ENCODE measurements around the gene RBFOX1. TPM values are rescaled to one million over a fixed set of nuclear protein-coding genes. Genes with fewer than 3 reads are reported as not detected.

Gene RBFOX1
- total RNA-seq, 4 donors from 2014 or later: 0.40 to 0.98 TPM; not detected in 2

DNA sequence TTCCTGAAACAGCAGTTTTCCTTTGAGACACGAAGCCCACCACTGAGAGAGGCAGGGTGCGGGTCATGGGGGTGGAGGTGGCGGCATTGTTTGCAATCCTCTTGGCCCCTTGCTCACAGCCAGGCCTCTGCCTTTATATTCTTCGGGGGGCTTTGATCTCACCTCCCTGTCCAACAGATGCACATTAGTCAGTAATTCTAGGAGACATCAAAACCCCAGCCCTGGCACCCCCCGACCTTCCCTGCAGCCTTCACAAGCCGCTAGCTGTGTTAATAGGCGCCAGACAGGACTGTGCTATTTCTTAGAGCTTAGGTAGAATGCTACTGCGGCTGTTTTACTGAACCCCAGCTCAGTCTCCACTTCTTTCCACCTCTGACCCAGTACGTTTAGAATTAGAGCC, 212.6 kb downstream of the RBFOX1 start:
- H3K4me1 ChIP-seq: no peaks in the 10 kb centered on the region
- H3K4me3 ChIP-seq (replicated peaks in 1 of 3): no peak overlapping the region
- H3K27ac ChIP-seq: no peak overlapping the region
- no peak for DNase-seq
- WGBS, 2 donors: 57 to 60% methylated on average over 7 to 9 of the region's 9 CpGs
- H3K36me3 ChIP-seq: no peaks in the 10 kb centered on the region
- no peak for TF ChIP-seq POLR2A (IDR thresholded peaks at IDR 0.05)
- TF ChIP-seq CTCF (IDR thresholded peaks at IDR 0.05): no peak
- no peaks in the 10 kb centered on the region for H3K27me3 ChIP-seq
- intact Hi-C loops (cut with DNase I): no loop called here
- H3K9me3 ChIP-seq: no peaks in the 10 kb centered on the region

DNA sequence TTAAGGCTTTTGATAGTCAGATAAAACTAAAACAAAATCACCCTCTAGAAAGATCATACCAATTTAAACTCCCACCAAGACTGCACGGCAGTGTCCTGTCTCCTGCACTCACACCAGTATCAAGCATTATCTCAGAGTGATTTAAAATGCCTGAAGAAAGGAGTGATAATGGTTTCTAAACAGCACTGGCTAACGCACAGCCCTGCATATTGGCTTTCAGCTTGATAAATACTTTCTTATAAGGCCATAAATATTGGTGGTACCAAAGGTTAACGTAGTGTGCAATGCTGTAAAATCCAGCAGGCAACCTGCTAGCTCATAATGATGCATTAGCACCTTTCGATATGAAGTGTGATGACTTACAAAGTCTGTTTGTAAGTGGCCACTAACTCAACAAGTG, 214.3 kb downstream of the RBFOX1 start:
- intact Hi-C loops (cut with DNase I): no loop called here
- WGBS, 2 donors: 51 to 54% methylated on average over 4 of the region's 4 CpGs
- no peaks in the 10 kb centered on the region for H3K4me1 ChIP-seq
- TF ChIP-seq POLR2A (IDR thresholded peaks at IDR 0.05) (no peak), CTCF (IDR thresholded peaks at IDR 0.05) (no peak)
- H3K9me3 ChIP-seq: no peaks in the 10 kb centered on the region
- no peak overlapping the region for H3K27ac ChIP-seq
- no peaks in the 10 kb centered on the region for H3K36me3 ChIP-seq
- DNase-seq: no peak
- H3K4me3 ChIP-seq (replicated peaks in 1 of 3): no peak overlapping the region
- no peaks in the 10 kb centered on the region for H3K27me3 ChIP-seq

DNA sequence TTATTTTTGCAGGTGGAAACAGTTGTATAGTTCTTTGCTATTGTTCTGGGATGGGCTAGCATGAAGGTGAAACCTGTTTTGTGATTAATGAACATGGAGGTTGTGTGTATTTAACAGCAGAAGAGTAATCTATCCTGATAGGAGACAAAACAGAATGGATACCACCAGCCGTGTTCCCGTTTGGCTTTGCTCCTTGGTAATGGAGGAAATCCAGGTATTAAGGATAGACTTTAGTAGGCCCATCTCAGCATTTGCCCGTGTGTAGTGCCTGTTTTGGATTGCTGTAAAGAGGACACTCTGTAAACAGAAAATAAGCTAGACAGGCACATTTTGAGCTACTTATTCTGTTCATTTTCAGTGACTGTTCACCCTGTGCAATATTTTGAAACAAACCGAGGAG, 215.1 kb downstream of the RBFOX1 start:
- H3K4me3 ChIP-seq (replicated peaks in 1 of 3): no peak overlapping the region
- intact Hi-C loops (cut with DNase I): no loop called here
- TF ChIP-seq CTCF (IDR thresholded peaks at IDR 0.05) (no peak), POLR2A (IDR thresholded peaks at IDR 0.05) (no peak)
- H3K9me3 ChIP-seq: no peaks in the 10 kb centered on the region
- H3K4me1 ChIP-seq: no peaks in the 10 kb centered on the region
- DNase-seq: no peak
- H3K36me3 ChIP-seq: no peaks in the 10 kb centered on the region
- 61 to 75% methylated on average over 4 of the region's 4 CpGs for WGBS, 2 donors
- H3K27me3 ChIP-seq: no peaks in the 10 kb centered on the region
- no peak overlapping the region for H3K27ac ChIP-seq

DNA sequence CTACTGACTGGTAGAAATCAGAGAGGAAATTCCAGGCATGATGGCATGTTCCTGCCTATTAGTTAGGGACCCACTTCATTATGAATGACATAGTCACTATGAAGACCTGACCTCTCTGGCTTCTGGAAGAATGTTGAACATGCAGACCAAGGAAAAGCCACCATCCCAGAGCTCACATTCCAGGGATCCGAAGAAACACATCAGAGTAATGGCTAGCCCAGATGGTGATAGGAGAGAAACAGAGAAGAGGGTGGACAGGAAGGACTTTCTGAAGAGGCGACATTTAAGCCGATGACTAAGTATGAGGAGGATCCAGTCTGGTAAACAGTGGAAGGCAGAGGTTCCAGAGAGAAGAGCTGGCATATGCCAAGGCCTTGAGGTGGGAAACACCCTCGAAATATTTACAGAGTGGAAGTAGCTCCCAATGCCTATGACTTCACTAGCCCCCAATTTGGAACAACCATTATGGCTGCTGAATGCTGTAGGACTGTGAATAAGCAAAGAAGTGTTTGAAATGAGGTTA, 216.2 kb downstream of the RBFOX1 start:
- Histone ChIP-seq H3K36me3 (no peaks in the 10 kb centered on the region), H3K27me3 (no peaks in the 10 kb centered on the region), H3K4me3 (replicated peaks in 1 of 3) (no peak overlapping the region), H3K27ac (no peak overlapping the region), H3K9me3 (no peaks in the 10 kb centered on the region), H3K4me1 (no peaks in the 10 kb centered on the region)
- intact Hi-C loops (cut with DNase I): no loop called here
- no peak for TF ChIP-seq POLR2A (IDR thresholded peaks at IDR 0.05)
- no peak for TF ChIP-seq CTCF (IDR thresholded peaks at IDR 0.05)
- DNase-seq: no peak
- WGBS, 2 donors: 84 to 90% methylated on average over 4 of the region's 4 CpGs

GRCh38 chr16:7550096-7550495, 217.5 kb downstream of the RBFOX1 start:
- no peaks in the 10 kb centered on the region for H3K9me3 ChIP-seq
- no peaks in the 10 kb centered on the region for H3K4me1 ChIP-seq
- no peak for TF ChIP-seq CTCF (IDR thresholded peaks at IDR 0.05)
- TF ChIP-seq POLR2A (IDR thresholded peaks at IDR 0.05): no peak
- DNase-seq: no peak
- H3K36me3 ChIP-seq: no peaks in the 10 kb centered on the region
- H3K4me3 ChIP-seq (replicated peaks in 1 of 3): no peak overlapping the region
- intact Hi-C loops (cut with DNase I): no loop called here
- no peaks in the 10 kb centered on the region for H3K27me3 ChIP-seq
- 81 to 90% methylated on average over 7 of the region's 7 CpGs for WGBS, 2 donors
- no peak overlapping the region for H3K27ac ChIP-seq
